ENCODE results near the gene DNAH14. TPM values are rescaled to one million over a fixed set of nuclear protein-coding genes. Genes with fewer than 3 reads are reported as not detected.

Gene DNAH14
- total RNA-seq, 1 experiment from 2014 or later, result 69.7 TPM

- H3K9me3 Mint-ChIP-seq (ENCODE audit: unreplicated experiment), result peaks cover 26% of the 10 kb centered on the region
- CTCF ChIA-PET, result interaction anchor here (0.6 to 1.6 kb wide), 2 partner anchors 13 to 42 kb away, joined by 3 read pairs; no protein-coding TSS in a partner anchor
- intact Hi-C loops (cut with micrococcal nuclease), result no loop called here
- no peak for TF ChIP-seq CTCF (IDR thresholded peaks at IDR 0.05; ENCODE audit: unreplicated experiment)
- no peak for DNase-seq (ENCODE audit: unreplicated experiment)
- POLR2A ChIA-PET, result no interaction called here
- no peaks in the 10 kb centered on the region for H3K4me1 Mint-ChIP-seq (ENCODE audit: insufficient read depth, unreplicated experiment)
- H3K27me3 Mint-ChIP-seq (ENCODE audit: insufficient read depth, unreplicated experiment), result no peaks in the 10 kb centered on the region
- no peak overlapping the region for H3K4me3 Mint-ChIP-seq (ENCODE audit: unreplicated experiment)
- no peaks in the 10 kb centered on the region for H3K36me3 Mint-ChIP-seq (ENCODE audit: insufficient read depth, unreplicated experiment)
- no TSS peak for BruUV-seq (replicated peaks)
- H3K27ac Mint-ChIP-seq (ENCODE audit: low read depth, unreplicated experiment), result no peak overlapping the region
These were observed 348.0 kb downstream of the DNAH14 start for GRCh38 chr1:225277445-225277844.

- no peak for DNase-seq (ENCODE audit: unreplicated experiment)
- CTCF ChIA-PET, result interaction anchor here (0.7 to 2.1 kb wide), 4 partner anchors 24 to 78 kb away, joined by 4 to 7 read pairs (median 4); no protein-coding TSS in a partner anchor
- peaks cover 29% of the 10 kb centered on the region for H3K9me3 Mint-ChIP-seq (ENCODE audit: unreplicated experiment)
- H3K36me3 Mint-ChIP-seq (ENCODE audit: insufficient read depth, unreplicated experiment), result no peaks in the 10 kb centered on the region
- H3K4me3 Mint-ChIP-seq (ENCODE audit: unreplicated experiment), result no peak overlapping the region
- intact Hi-C loops (cut with micrococcal nuclease), result no loop called here
- TF ChIP-seq CTCF (IDR thresholded peaks at IDR 0.05; ENCODE audit: unreplicated experiment), result no peak
- POLR2A ChIA-PET, result interaction anchor here (0.6 to 0.7 kb wide), 2 partner anchors 9 to 17 kb away, joined by 3 to 4 read pairs; no protein-coding TSS in a partner anchor
- no peak overlapping the region for H3K27ac Mint-ChIP-seq (ENCODE audit: low read depth, unreplicated experiment)
- BruUV-seq (replicated peaks), result no TSS peak
- H3K4me1 Mint-ChIP-seq (ENCODE audit: insufficient read depth, unreplicated experiment), result no peaks in the 10 kb centered on the region
- H3K27me3 Mint-ChIP-seq (ENCODE audit: insufficient read depth, unreplicated experiment), result no peaks in the 10 kb centered on the region
These were observed 351.1 kb downstream of the DNAH14 start for GRCh38 chr1:225280563-225280962.

- DNase-seq (ENCODE audit: unreplicated experiment), result no peak
- H3K36me3 Mint-ChIP-seq (ENCODE audit: insufficient read depth, unreplicated experiment), result no peaks in the 10 kb centered on the region
- POLR2A ChIA-PET, result no interaction called here
These were observed 360.8 kb downstream of the DNAH14 start for GRCh38 chr1:225290244-225290643.

GRCh38 chr1:225299624-225300023 is 370.1 kb downstream of the DNAH14 start:
- intact Hi-C loops (cut with micrococcal nuclease), result no loop called here
- ChIA-PET POLR2A (interaction anchor here (0.6 to 0.7 kb wide), 2 partner anchors 13 to 23 kb away, joined by 3 to 4 read pairs; no protein-coding TSS in a partner anchor), CTCF (interaction anchor here (0.6 to 5.5 kb wide), 4 partner anchors 13 to 791 kb away, joined by 3 to 33 read pairs (median 4); no protein-coding TSS in a partner anchor)
- no TSS peak for BruUV-seq (replicated peaks)
- Mint-ChIP-seq H3K4me3 (ENCODE audit: unreplicated experiment) (no peak overlapping the region), H3K4me1 (ENCODE audit: insufficient read depth, unreplicated experiment) (peaks cover 11% of the 10 kb centered on the region), H3K9me3 (ENCODE audit: unreplicated experiment) (peaks cover 25% of the 10 kb centered on the region), H3K36me3 (ENCODE audit: insufficient read depth, unreplicated experiment) (peaks cover 5% of the 10 kb centered on the region), H3K27ac (ENCODE audit: low read depth, unreplicated experiment) (no peak overlapping the region), H3K27me3 (ENCODE audit: insufficient read depth, unreplicated experiment) (no peaks in the 10 kb centered on the region)
- peak; percentile 79 for DNase-seq (ENCODE audit: unreplicated experiment)
- no peak for TF ChIP-seq CTCF (IDR thresholded peaks at IDR 0.05; ENCODE audit: unreplicated experiment)

More at GRCh38 chr1:225290244-225290643, 360.8 kb downstream of the DNAH14 start:
- no TSS peak for BruUV-seq (replicated peaks)
- Mint-ChIP-seq H3K27me3 (ENCODE audit: insufficient read depth, unreplicated experiment) (no peaks in the 10 kb centered on the region), H3K4me3 (ENCODE audit: unreplicated experiment) (no peak overlapping the region), H3K4me1 (ENCODE audit: insufficient read depth, unreplicated experiment) (no peaks in the 10 kb centered on the region), H3K27ac (ENCODE audit: low read depth, unreplicated experiment) (no peak overlapping the region), H3K9me3 (ENCODE audit: unreplicated experiment) (peaks cover 15% of the 10 kb centered on the region)
- CTCF ChIA-PET, result interaction anchor here (1.8 kb wide), 1 partner anchor 19 kb away, joined by 6 read pairs; no protein-coding TSS in a partner anchor
- no peak for TF ChIP-seq CTCF (IDR thresholded peaks at IDR 0.05; ENCODE audit: unreplicated experiment)
- intact Hi-C loops (cut with micrococcal nuclease), result no loop called here
